Gastroesophageal sphincter (tissue), 4 donors: Measurements from ENCODE around the gene RAB9A. TPM values are rescaled to one million over a fixed set of nuclear protein-coding genes. Genes with fewer than 3 reads are reported as not detected.

Source experiments
- ATAC-seq: fragments of 150-250 bp; one replicate; pipeline ENCODE4 v1.9.1; 2016; ENCODE audit warnings: mild to moderate bottlenecking, moderate library complexity
- H3K27ac ChIP-seq, 4 donors: fragments of 200-600 bp; sonication (generic) in 3 of 4; 1 replicate in 3 of 4; 2 replicates in 1 of 4; pipeline ENCODE4 v1.5.1; 2016 to 2019
- H3K27me3 ChIP-seq: fragments of 200-600 bp; sonication (generic); one replicate; pipeline ENCODE4 v1.5.1; 2019
- H3K36me3 ChIP-seq, 2 donors: fragments of 200-600 bp; sonication (generic); one replicate each; pipeline ENCODE4 v1.5.1; 2019; ENCODE audit warnings: control low read depth in 1 of 2
- H3K4me1 ChIP-seq, 3 donors: fragments of 200-600 bp; sonication (generic); 1 replicate in 2 of 3; 2 replicates in 1 of 3; pipeline ENCODE4 v1.5.1; 2016 to 2019; ENCODE audit warnings: control low read depth in 2 of 3
- H3K4me3 ChIP-seq, 2 donors: fragments of 200-600 bp; sonication (generic); one replicate each; pipeline ENCODE4 v1.5.1; 2019; ENCODE audit warnings: mild to moderate bottlenecking in 1 of 2, moderate library complexity in 1 of 2
- H3K9me3 ChIP-seq, 3 donors: fragments of 200-600 bp; sonication (generic); one replicate each; pipeline ENCODE4 v1.5.1; 2017 to 2019; ENCODE audit warnings: control low read depth in 2 of 3
- CTCF ChIP-seq, 4 experiments: fragments of 200-600 bp in 2 of 4; fragments of 450-650 bp in 2 of 4; sonication (generic) in 1 of 4; IDR thresholded peaks; one replicate each; pipeline ENCODE4 v1.5.1; 2017 to 2019; ENCODE audit warnings: antibody characterized with exemption in 4 of 4, mild to moderate bottlenecking in 2 of 4, moderate library complexity in 2 of 4
- EP300 ChIP-seq: sonication (generic); formaldehyde crosslinking; IDR thresholded peaks from one replicate; pipeline ENCODE4 v1.6.1; 2017; ENCODE audit warnings: antibody characterized with exemption, mild to moderate bottlenecking
- POLR2A ChIP-seq, 2 donors: fragments of 450-650 bp; IDR thresholded peaks; one replicate each; pipeline ENCODE4 v1.6.1; 2017; ENCODE audit warnings: antibody characterized with exemption in 2 of 2, mild to moderate bottlenecking in 2 of 2, moderate library complexity in 1 of 2
- POLR2AphosphoS5 ChIP-seq: sonication (generic); formaldehyde crosslinking; IDR thresholded peaks from one replicate; pipeline ENCODE4 v1.6.1; 2017; ENCODE audit warnings: antibody characterized with exemption
- WGBS, 2 donors: methylation state at CpG; one replicate each; pipeline ENCODE4 v1.1.5; 2018; ENCODE audit warnings: low coverage in 1 of 2; 5-methylcytosine and 5-hydroxymethylcytosine counted together
- total RNA-seq, 4 donors: library from RNA; depleted of rRNA; stranded (reverse); fragments of >200 nt; gene quantifications; one replicate each; pipeline ENCODE4 v1.1.0, GENCODE V29; 2016

RAB9A gene
- total RNA-seq, 4 donors from 2014 or later: 29.6 to 50.7 (median 38.3) TPM

- no peaks in the 10 kb centered on the region for H3K9me3 ChIP-seq
- no peaks in the 10 kb centered on the region for H3K27me3 ChIP-seq
- H3K27ac ChIP-seq: peak overlapping the region; percentile 64 to 73 (median 70)
- ATAC-seq: peak; percentile 16
- H3K4me3 ChIP-seq: peak overlapping the region; percentile 30 to 34
- TF ChIP-seq EP300 (no peak), CTCF (IDR thresholded peaks at IDR 0.05) (no peak), POLR2A (IDR thresholded peaks at IDR 0.05) (no peak), POLR2AphosphoS5 (no peak)
- WGBS, 2 donors: 45 to 56% methylated on average over 3 to 6 of the region's 6 CpGs
- peaks cover 0 to 4% of the 10 kb centered on the region in 2 donors for H3K36me3 ChIP-seq
- peaks cover 0 to 5% (median 0%) of the 10 kb centered on the region in 3 donors for H3K4me1 ChIP-seq
These were observed 27.1 kb upstream of the RAB9A start for GRCh38 chrX:13661735-13662288.

GRCh38 chrX:13662355-13662791 lies 26.6 kb upstream of the RAB9A start:
- no peaks in the 10 kb centered on the region for H3K9me3 ChIP-seq
- WGBS, 2 donors: 30 to 42% methylated on average over 3 to 6 of the region's 6 CpGs
- H3K4me3 ChIP-seq: peak overlapping the region; percentile 30 to 34
- peaks cover 0 to 4% of the 10 kb centered on the region in 2 donors for H3K36me3 ChIP-seq
- no peaks in the 10 kb centered on the region for H3K27me3 ChIP-seq
- peaks cover 0 to 10% (median 0%) of the 10 kb centered on the region in 3 donors for H3K4me1 ChIP-seq
- peak overlapping the region; percentile 64 to 73 (median 70) for H3K27ac ChIP-seq
- TF ChIP-seq EP300 (no peak), POLR2A (IDR thresholded peaks at IDR 0.05) (no peak), CTCF (IDR thresholded peaks at IDR 0.05) (no peak), POLR2AphosphoS5 (no peak)
- ATAC-seq: peak; percentile 79

GRCh38 chrX:13664020-13664419 lies 24.9 kb upstream of the RAB9A start:
- Histone ChIP-seq H3K36me3 (peaks cover 0 to 4% of the 10 kb centered on the region in 2 donors), H3K4me3 (no peak overlapping the region), H3K4me1 (peaks cover 0 to 14% (median 0%) of the 10 kb centered on the region in 3 donors), H3K27ac (peak overlapping the region in 2 of 4 donors; percentile 28 to 72), H3K27me3 (no peaks in the 10 kb centered on the region), H3K9me3 (no peaks in the 10 kb centered on the region)
- TF ChIP-seq EP300 (no peak), CTCF (IDR thresholded peaks at IDR 0.05) (no peak), POLR2AphosphoS5 (no peak), POLR2A (IDR thresholded peaks at IDR 0.05) (no peak)
- no peak for ATAC-seq
- 50 to 81% methylated on average over 2 of the region's 3 CpGs for WGBS, 2 donors

- Histone ChIP-seq H3K4me3 (no peak overlapping the region), H3K4me1 (peaks cover 0 to 14% (median 0%) of the 10 kb centered on the region in 3 donors), H3K27ac (peak overlapping the region in 1 of 4 donors; percentile 16), H3K36me3 (peaks cover 0 to 4% of the 10 kb centered on the region in 2 donors), H3K27me3 (no peaks in the 10 kb centered on the region), H3K9me3 (no peaks in the 10 kb centered on the region)
- TF ChIP-seq POLR2A (IDR thresholded peaks at IDR 0.05): no peak
- no peak for TF ChIP-seq EP300
- TF ChIP-seq POLR2AphosphoS5: no peak
- TF ChIP-seq CTCF (IDR thresholded peaks at IDR 0.05): no peak
- ATAC-seq: no peak
- WGBS, 2 donors: 40 to 80% methylated on average over 1 to 3 of the region's 3 CpGs
These were observed 22.1 kb upstream of the RAB9A start for GRCh38 chrX:13666836-13667235.

GRCh38 chrX:13667919-13668318 lies 21.0 kb upstream of the RAB9A start:
- no peak for ATAC-seq
- TF ChIP-seq EP300 (no peak), CTCF (IDR thresholded peaks at IDR 0.05) (no peak), POLR2A (IDR thresholded peaks at IDR 0.05) (no peak), POLR2AphosphoS5 (no peak)
- Histone ChIP-seq H3K27ac (peak overlapping the region in 1 of 4 donors; percentile 16), H3K4me1 (peaks cover 0 to 14% (median 0%) of the 10 kb centered on the region in 3 donors), H3K9me3 (no peaks in the 10 kb centered on the region), H3K4me3 (no peak overlapping the region), H3K36me3 (peaks cover 0 to 4% of the 10 kb centered on the region in 2 donors), H3K27me3 (no peaks in the 10 kb centered on the region)
